GM10248 (cell line): ENCODE data around the gene PLA2G6.
"Not testable (repeated sequence)": the region's sequence is repeated elsewhere in the genome, so short reads cannot be mapped to it uniquely, and the experiment has no call there.

Experiments
- CTCF ChIA-PET: fragments of 300-600 bp; sonication (Branson Sonifier 250); formaldehyde crosslinking; extraction: SDS; loops from one replicate; lab custom pipeline; 2021; ENCODE audit warnings: antibody characterized with exemption; lab: Yijun Ruan, JAX
- POLR2A ChIA-PET: fragments of 350-650 bp; sonication (Branson Sonifier 250); formaldehyde crosslinking; extraction: SDS; loops from one replicate; lab custom pipeline; 2020; ENCODE audit warnings: antibody characterized with exemption; lab: Yijun Ruan, JAX
- DNase-seq: peaks from one replicate; pipeline ENCODE4 v3.0.0; 2012; ENCODE audit errors: extremely low spot score
- CTCF ChIP-seq: IDR thresholded peaks from 2 replicates; pipeline ENCODE4 v1.5.1; 2012; ENCODE audit warnings: mild to moderate bottlenecking, low read depth; ENCODE audit errors: extremely low read depth, missing control alignments, control extremely low read depth

Gene PLA2G6

GRCh38 chr22:38187413-38188212, 6.0 kb upstream of the PLA2G6 start:
- no peak for DNase-seq
- no peak for TF ChIP-seq CTCF
- CTCF ChIA-PET, result interaction anchor here (0.9 to 1.8 kb wide), 2 partner anchors 11 to 73 kb away, joined by 3 read pairs; no protein-coding TSS in a partner anchor
- POLR2A ChIA-PET, result no interaction called here

- no peak for DNase-seq
These were observed 4.8 kb upstream of the PLA2G6 start for GRCh38 chr22:38186429-38186828.

GRCh38 chr22:38184788-38185187, 3.2 kb upstream of the PLA2G6 start:
- no peak for DNase-seq
- POLR2A ChIA-PET, result no interaction called here
- CTCF ChIA-PET, result interaction anchor here (1.6 kb wide), 1 partner anchor 14 kb away, joined by 4 read pairs; no protein-coding TSS in a partner anchor
- TF ChIP-seq CTCF, result no peak

More at GRCh38 chr22:38186429-38186828, 4.8 kb upstream of the PLA2G6 start:
- ChIA-PET POLR2A (interaction anchor here (0.7 kb wide), 1 partner anchor 23 kb away, joined by 5 read pairs; no protein-coding TSS in a partner anchor), CTCF (interaction anchor here (1.0 to 1.8 kb wide), 2 partner anchors 10 to 14 kb away, joined by 3 read pairs; no protein-coding TSS in a partner anchor)
- no peak for TF ChIP-seq CTCF

DNA sequence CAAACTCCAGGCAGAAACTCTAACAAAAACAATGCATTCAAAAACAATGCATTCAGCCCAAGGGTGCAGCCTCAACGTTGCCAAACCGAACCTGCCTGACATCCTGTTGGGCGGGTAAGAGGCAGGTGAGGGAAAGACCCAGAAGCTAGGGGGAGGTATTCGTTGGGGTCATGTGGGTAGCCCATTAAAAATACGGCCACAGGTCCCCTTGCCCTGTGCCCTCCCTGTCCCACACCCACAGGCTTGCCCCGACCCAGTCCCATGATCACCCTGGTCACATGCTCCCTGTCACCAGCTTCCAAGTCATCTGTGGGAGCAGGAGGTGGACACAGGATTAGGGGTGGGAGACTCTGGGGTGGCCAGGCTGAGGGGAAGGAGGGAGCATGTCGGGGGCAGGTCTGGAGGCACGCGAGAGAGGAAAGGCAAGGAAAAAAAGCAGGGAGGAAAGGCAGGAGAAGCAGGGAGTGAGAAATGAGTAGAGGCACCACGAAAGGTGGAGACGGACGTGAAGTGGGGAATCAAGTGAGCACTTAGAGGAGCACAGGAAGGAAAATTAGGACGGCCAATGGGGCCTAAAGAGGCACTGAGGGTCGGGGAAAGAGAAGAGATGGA, 683 bp downstream of the PLA2G6 start:
- CTCF ChIA-PET, result interaction anchor here (1.4 to 1.6 kb wide), 2 partner anchors 66 to 128 kb away, joined by 7 to 8 read pairs; no protein-coding TSS in a partner anchor
- POLR2A ChIA-PET, result interaction anchor here (1.2 to 1.6 kb wide), 2 partner anchors 24 to 29 kb away, joined by 3 to 4 read pairs; no protein-coding TSS in a partner anchor
- no peak for DNase-seq
- no peak for TF ChIP-seq CTCF

DNA sequence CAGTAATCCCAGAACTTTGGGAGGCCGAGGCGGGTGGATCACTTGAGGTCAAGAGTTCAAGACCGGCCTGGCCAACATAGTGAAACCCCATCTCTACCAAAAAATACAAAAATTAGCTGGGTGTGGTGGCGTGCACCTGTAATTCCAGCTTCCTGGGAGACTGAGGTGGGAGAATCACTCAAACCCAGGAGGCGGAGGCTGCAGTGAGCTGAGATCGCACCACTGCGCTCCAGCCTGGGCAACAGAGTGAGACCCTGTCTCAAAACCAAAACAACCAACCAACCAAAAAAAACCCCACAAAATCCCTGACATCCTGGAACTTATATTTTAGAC, 3.1 kb downstream of the PLA2G6 start:
- POLR2A ChIA-PET, result interaction anchor here (0.6 kb wide), 1 partner anchor 48 kb away, joined by 6 read pairs; no protein-coding TSS in a partner anchor
- DNase-seq, result not testable (repeated sequence)
- CTCF ChIA-PET, result interaction anchor here (1.2 to 1.5 kb wide), 2 partner anchors 64 to 65 kb away, joined by 3 read pairs; no protein-coding TSS in a partner anchor

- TF ChIP-seq CTCF, result no peak
- ChIA-PET CTCF (interaction anchor here (1.2 to 1.5 kb wide), 2 partner anchors 63 to 64 kb away, joined by 3 read pairs; no protein-coding TSS in a partner anchor), POLR2A (interaction anchor here (0.6 kb wide), 1 partner anchor 48 kb away, joined by 6 read pairs; no protein-coding TSS in a partner anchor)
- no peak for DNase-seq
These were observed 3.6 kb downstream of the PLA2G6 start for GRCh38 chr22:38177926-38178604.

- POLR2A ChIA-PET, DNase-seq: not testable (repeated sequence)
- CTCF ChIA-PET, result interaction anchor here (1.2 kb wide), 1 partner anchor 64 kb away, joined by 3 read pairs; no protein-coding TSS in a partner anchor
These were observed 4.1 kb downstream of the PLA2G6 start for GRCh38 chr22:38177571-38177925.
